Naive thymus-derived CD4-positive, alpha-beta T cell (primary cell): ENCODE measurements around the gene PLD3. TPM values are rescaled to one million over a fixed set of nuclear protein-coding genes. Genes with fewer than 3 reads are reported as not detected.

Experiments
- microRNA-seq: library from miRNA; unstranded; fragments of <30 nt; microRNA quantifications from one replicate; pipeline ENCODE4 v1.2.0, GENCODE V29; 2022; ENCODE audit warnings: borderline microRNAs expressed
- polyA plus RNA-seq, 2 donors: library from polyadenylated mRNA; unstranded; fragments of 300-500 nt; fragmentation: Illumina TruSeq; gene quantifications; one replicate each; pipeline ENCODE4 v1.2.3, GENCODE V29; 2021
- total RNA-seq, 6 experiments: library from RNA in 5 of 6; stranded (reverse) in 5 of 6; gene quantifications; 1 replicate in 5 of 6; 2 replicates in 1 of 6; pipeline ENCODE4 v1.2.3 and lab custom pipeline; 2021 to 2026

Gene PLD3
- total and polyA plus RNA-seq, 7 experiments from 2014 or later, result 60.1 to 137 (median 85.8) TPM

Small RNA genes lying within 50 kb of the gene (microRNA-seq; reads per million reads assigned to microRNA genes)
- not detected for gene MIR6796

Other genes with a start within 250 kb of the PLD3 start
- gene MAP3K10, start 157.3 kb upstream of the PLD3 start, total RNA-seq, result 10 to 100 TPM; 22.3 to 31.5 (median 27.0) TPM
- gene MAP3K10, start 157.3 kb upstream of the PLD3 start, polyA plus RNA-seq, result under 1 TPM; 0.09 to 0.52 TPM
- not detected for gene TTC9B, start 130.3 kb upstream of the PLD3 start, total RNA-seq
- not detected for gene TTC9B, start 130.3 kb upstream of the PLD3 start, polyA plus RNA-seq
- 1 to 10 TPM in 4 of 5 experiments, under 1 TPM in 1; 0.29 to 2.5 (median 1.5) TPM for gene CCNP, start 122.0 kb upstream of the PLD3 start, total RNA-seq
- not detected for gene CCNP, start 122.0 kb upstream of the PLD3 start, polyA plus RNA-seq
- 100 to 1,000 TPM; 149 to 220 (median 183) TPM for gene AKT2, start 63.4 kb upstream of the PLD3 start, total RNA-seq
- 10 to 100 TPM; 22.5 to 38.4 TPM for gene AKT2, start 63.4 kb upstream of the PLD3 start, polyA plus RNA-seq
- gene C19orf47, start 298 bp upstream of the PLD3 start, total RNA-seq, result 10 to 100 TPM; 12.6 to 20.3 (median 15.8) TPM
- 10 to 100 TPM in 1 of 2 donors, 1 to 10 TPM in 1; 9.1 to 13.2 TPM for gene C19orf47, start 298 bp upstream of the PLD3 start, polyA plus RNA-seq
- gene HIPK4, start 41.5 kb downstream of the PLD3 start, total RNA-seq, result under 1 TPM in 2 of 5 experiments, not detected in 3; 0.12 to 0.24 TPM
- gene HIPK4, start 41.5 kb downstream of the PLD3 start, polyA plus RNA-seq, result not detected
- 1 to 10 TPM in 4 of 5 experiments, under 1 TPM in 1; 0.85 to 4.0 (median 2.6) TPM for gene PRX, start 64.7 kb downstream of the PLD3 start, total RNA-seq
- under 1 TPM; 0.14 to 0.60 TPM for gene PRX, start 64.7 kb downstream of the PLD3 start, polyA plus RNA-seq
- gene SERTAD1, start 77.3 kb downstream of the PLD3 start, total RNA-seq, result 10 to 100 TPM in 4 of 5 experiments, 1 to 10 TPM in 1; 8.1 to 30.9 (median 13.5) TPM
- 1 to 10 TPM; 3.3 to 6.9 TPM for gene SERTAD1, start 77.3 kb downstream of the PLD3 start, polyA plus RNA-seq
- gene SERTAD3, start 95.6 kb downstream of the PLD3 start, total RNA-seq, result 10 to 100 TPM; 15.2 to 44.1 (median 17.8) TPM
- gene SERTAD3, start 95.6 kb downstream of the PLD3 start, polyA plus RNA-seq, result 1 to 10 TPM; 2.7 to 4.4 TPM
- gene BLVRB, start 117.0 kb downstream of the PLD3 start, total RNA-seq, result 10 to 100 TPM; 11.0 to 42.2 (median 13.3) TPM
- gene BLVRB, start 117.0 kb downstream of the PLD3 start, polyA plus RNA-seq, result 10 to 100 TPM; 27.6 TPM
- 1 to 10 TPM in 1 of 5 experiments, under 1 TPM in 4; 0.27 to 1.5 (median 0.80) TPM for gene SPTBN4, start 118.3 kb downstream of the PLD3 start, total RNA-seq
- under 1 TPM in 1 of 2 donors, not detected in 1; 0.20 TPM for gene SPTBN4, start 118.3 kb downstream of the PLD3 start, polyA plus RNA-seq
- 100 to 1,000 TPM in 4 of 5 experiments, 10 to 100 TPM in 1; 98.4 to 218 (median 139) TPM for gene SHKBP1, start 228.2 kb downstream of the PLD3 start, total RNA-seq
- 100 to 1,000 TPM in 1 of 2 donors, 10 to 100 TPM in 1; 92.8 to 140 TPM for gene SHKBP1, start 228.2 kb downstream of the PLD3 start, polyA plus RNA-seq